ENCODE results near the gene LMAN1L. TPM values are rescaled to one million over a fixed set of nuclear protein-coding genes. Genes with fewer than 3 reads are reported as not detected.

The LMAN1L gene
- total and polyA plus RNA-seq, 4 donors, result 0.08 TPM; not detected in 3

- TF ChIP-seq RAD21 (IDR thresholded peaks at IDR 0.05) (no peak), MAX (IDR thresholded peaks at IDR 0.05) (no peak), HNF4G (IDR thresholded peaks at IDR 0.05) (no peak), REST (IDR thresholded peaks at IDR 0.05) (no peak), HNF4A (conservative IDR thresholded peaks at IDR 0.05) (no peak), CTCF (IDR thresholded peaks at IDR 0.05; ENCODE audit: low read depth, low read length, missing input control) (no peak), ATF3 (IDR thresholded peaks at IDR 0.05) (no peak), ZBTB33 (IDR thresholded peaks at IDR 0.05) (no peak), EGR1 (IDR thresholded peaks at IDR 0.05; ENCODE audit: low read depth in 2 of 2) (no peak), GABPA (IDR thresholded peaks at IDR 0.05 in 1 of 2, conservative IDR thresholded peaks at IDR 0.05 in 1 of 2) (no peak), TAF1 (conservative IDR thresholded peaks at IDR 0.05) (no peak), SP1 (IDR thresholded peaks at IDR 0.05) (no peak), RXRA (IDR thresholded peaks at IDR 0.05) (no peak), NR2F2 (IDR thresholded peaks at IDR 0.05) (no peak), FOXA1 (IDR thresholded peaks at IDR 0.05) (no peak), FOXA2 (IDR thresholded peaks at IDR 0.05) (no peak)
- 81% methylated on average over 5 of the region's 5 CpGs for WGBS
- Histone ChIP-seq H3K27ac (ENCODE audit: low read depth in 1 of 2, low read length in 2 of 2) (no peak overlapping the region), H3K4me3 (ENCODE audit: low read depth in 1 of 3, low read length in 3 of 3) (no peak overlapping the region), H3K9me3 (ENCODE audit: control insufficient read depth in 4 of 4, low read length in 3 of 4) (no peaks in the 10 kb centered on the region), H3K4me1 (ENCODE audit: control insufficient read depth in 4 of 4, insufficient read depth in 4 of 4, low read length in 3 of 4) (peaks cover 5 to 25% (median 14%) of the 10 kb centered on the region in 4 donors), H3K36me3 (ENCODE audit: control insufficient read depth in 4 of 4, insufficient read depth in 3 of 4, low read depth in 1 of 4, low read length in 3 of 4) (no peaks in the 10 kb centered on the region), H3K27me3 (ENCODE audit: control insufficient read depth in 4 of 4, insufficient read depth in 4 of 4, low read length in 3 of 4) (no peaks in the 10 kb centered on the region), H3K9ac (ENCODE audit: low read depth in 1 of 2, low read length in 2 of 2) (no peak overlapping the region)
- DNase-seq (ENCODE audit: low spot score), result no peak
Measured at GRCh38 chr15:74775132-74775562, 37.5 kb upstream of the LMAN1L start.

GRCh38 chr15:74775894-74776293 lies 36.7 kb upstream of the LMAN1L start:
- Histone ChIP-seq H3K9me3 (ENCODE audit: control insufficient read depth in 4 of 4, low read length in 3 of 4) (no peaks in the 10 kb centered on the region), H3K4me3 (ENCODE audit: low read depth in 1 of 3, low read length in 3 of 3) (no peak overlapping the region), H3K27ac (ENCODE audit: low read depth in 1 of 2, low read length in 2 of 2) (no peak overlapping the region), H3K27me3 (ENCODE audit: control insufficient read depth in 4 of 4, insufficient read depth in 4 of 4, low read length in 3 of 4) (no peaks in the 10 kb centered on the region), H3K36me3 (ENCODE audit: control insufficient read depth in 4 of 4, insufficient read depth in 3 of 4, low read depth in 1 of 4, low read length in 3 of 4) (no peaks in the 10 kb centered on the region), H3K4me1 (ENCODE audit: control insufficient read depth in 4 of 4, insufficient read depth in 4 of 4, low read length in 3 of 4) (peaks cover 13 to 31% (median 19%) of the 10 kb centered on the region in 4 donors), H3K9ac (ENCODE audit: low read depth in 1 of 2, low read length in 2 of 2) (no peak overlapping the region)
- DNase-seq (ENCODE audit: low spot score), result no peak
- TF ChIP-seq JUND (IDR thresholded peaks at IDR 0.05) (no peak), CTCF (IDR thresholded peaks at IDR 0.05; ENCODE audit: low read depth, low read length, missing input control) (no peak), ZBTB33 (IDR thresholded peaks at IDR 0.05) (no peak), TAF1 (conservative IDR thresholded peaks at IDR 0.05) (no peak), HNF4G (IDR thresholded peaks at IDR 0.05) (no peak), ATF3 (IDR thresholded peaks at IDR 0.05) (no peak), RAD21 (IDR thresholded peaks at IDR 0.05) (no peak)
- WGBS, result 86% methylated on average over 4 of the region's 4 CpGs
